CD8-positive, alpha-beta memory T cell (primary cell): ENCODE measurements around the gene C12orf42. TPM values are rescaled to one million over a fixed set of nuclear protein-coding genes. Genes with fewer than 3 reads are reported as not detected.

Experiments
- CTCF ChIA-PET: fragments of 350-600 bp; sonication (Branson Sonifier 250); formaldehyde crosslinking; loops from one replicate; lab custom pipeline; 2021; ENCODE audit warnings: antibody characterized with exemption; lab: Charles Lee
- POLR2A ChIA-PET: fragments of 350-600 bp; sonication (Branson Sonifier 250); formaldehyde crosslinking; loops from one replicate; lab custom pipeline; 2021; ENCODE audit warnings: antibody characterized with exemption; lab: Charles Lee
- DNase-seq, 5 donors: peaks; one replicate each; pipeline versions ENCODE4 v3.0.0 to v3.0.0-alpha.2; 2020 to 2022; ENCODE audit warnings: mixed read lengths in 1 of 5
- H3K27ac ChIP-seq: one replicate; pipeline ENCODE4 v1.7.0; 2013; ENCODE audit warnings: low read depth, mild to moderate bottlenecking, low read length, moderate library complexity
- H3K27me3 ChIP-seq: 2 replicates; pipeline ENCODE4 v1.7.0; 2013; ENCODE audit warnings: low read length, mild to moderate bottlenecking; ENCODE audit not compliant: insufficient read depth, poor library complexity, severe bottlenecking
- H3K36me3 ChIP-seq: 2 replicates; pipeline ENCODE4 v1.7.0; 2013; ENCODE audit warnings: mild to moderate bottlenecking, low read length, moderate library complexity; ENCODE audit not compliant: insufficient read depth
- H3K4me1 ChIP-seq: 2 replicates; pipeline ENCODE4 v1.7.0; 2013; ENCODE audit warnings: mild to moderate bottlenecking, low read length, moderate library complexity; ENCODE audit not compliant: insufficient read depth
- H3K4me3 ChIP-seq: 2 replicates; pipeline ENCODE4 v1.7.0; 2013; ENCODE audit warnings: mild to moderate bottlenecking, low read length
- H3K9me3 ChIP-seq: 2 replicates; pipeline ENCODE4 v1.7.0; 2013; ENCODE audit warnings: mild to moderate bottlenecking, low read length
- H3K27ac Mint-ChIP-seq, 8 donors: one replicate each; pipeline ENCODE4 v1.8.0; 2020 to 2021; ENCODE audit warnings: mixed read lengths in 8 of 8, mild to moderate bottlenecking in 6 of 8, inconsistent platforms in 3 of 8, moderate library complexity in 3 of 8
- H3K27me3 Mint-ChIP-seq, 2 donors: one replicate each; pipeline ENCODE4 v1.8.0; 2020 to 2021; ENCODE audit warnings: mixed read lengths in 2 of 2, mild to moderate bottlenecking in 1 of 2, moderate library complexity in 1 of 2
- H3K36me3 Mint-ChIP-seq, 3 donors: one replicate each; pipeline ENCODE4 v1.8.0; 2020 to 2021; ENCODE audit warnings: mixed read lengths in 3 of 3, inconsistent platforms in 1 of 3, mild to moderate bottlenecking in 1 of 3
- H3K4me1 Mint-ChIP-seq, 3 donors: one replicate each; pipeline ENCODE4 v1.8.0; 2020 to 2021; ENCODE audit warnings: mixed read lengths in 3 of 3, inconsistent platforms in 1 of 3, mild to moderate bottlenecking in 1 of 3
- H3K4me3 Mint-ChIP-seq, 7 donors: one replicate each; pipeline ENCODE4 v1.8.0; 2020 to 2021; ENCODE audit warnings: mixed read lengths in 7 of 7, mild to moderate bottlenecking in 6 of 7, moderate library complexity in 4 of 7, inconsistent platforms in 2 of 7
- H3K9me3 Mint-ChIP-seq, 5 donors: one replicate each; pipeline ENCODE4 v1.8.0; 2020 to 2022; ENCODE audit warnings: mixed read lengths in 5 of 5, mild to moderate bottlenecking in 3 of 5, moderate library complexity in 2 of 5, inconsistent platforms in 1 of 5
- polyA plus RNA-seq: library from polyadenylated mRNA; unstranded; fragments of 300-500 nt; fragmentation: Illumina TruSeq; gene quantifications from one replicate; pipeline ENCODE4 v1.2.3, GENCODE V29; 2021
- total RNA-seq, 2 experiments: library from RNA; stranded (reverse); gene quantifications; one replicate each; pipeline ENCODE4 v1.2.3, GENCODE V29; 2021

The C12orf42 gene
- total and polyA plus RNA-seq, 3 experiments from 2014 or later = 1.2 to 6.8 (median 1.2) TPM

GRCh38 chr12:103493199-103493598, 2.6 kb downstream of the C12orf42 start:
- H3K27ac ChIP-seq = no peak overlapping the region
- H3K27ac Mint-ChIP-seq = no peak overlapping the region
- ChIA-PET POLR2A (no interaction called here), CTCF (no interaction called here)
- no peaks in the 10 kb centered on the region for H3K36me3 Mint-ChIP-seq
- peaks cover 0 to 12% (median 2%) of the 10 kb centered on the region in 5 donors for H3K9me3 Mint-ChIP-seq
- H3K4me1 ChIP-seq = peaks cover 5% of the 10 kb centered on the region
- H3K36me3 ChIP-seq = no peaks in the 10 kb centered on the region
- peaks cover 1 to 12% of the 10 kb centered on the region in 2 donors for H3K27me3 Mint-ChIP-seq
- H3K4me1 Mint-ChIP-seq = peaks cover 16 to 19% (median 18%) of the 10 kb centered on the region in 3 donors
- no peak overlapping the region for H3K4me3 ChIP-seq
- DNase-seq = no peak
- no peaks in the 10 kb centered on the region for H3K9me3 ChIP-seq
- H3K4me3 Mint-ChIP-seq = peak overlapping the region in 2 of 7 donors; percentile 42 to 80
- H3K27me3 ChIP-seq = no peaks in the 10 kb centered on the region

- Histone ChIP-seq H3K36me3 (no peaks in the 10 kb centered on the region), H3K4me1 (no peaks in the 10 kb centered on the region), H3K4me3 (peak overlapping the region; percentile 2), H3K9me3 (no peaks in the 10 kb centered on the region), H3K27ac (no peak overlapping the region), H3K27me3 (no peaks in the 10 kb centered on the region)
- Mint-ChIP-seq H3K27me3 (no peaks in the 10 kb centered on the region), H3K36me3 (peaks cover 0 to 17% (median 1%) of the 10 kb centered on the region in 3 donors), H3K9me3 (peaks cover 0 to 21% (median 9%) of the 10 kb centered on the region in 5 donors), H3K4me1 (peaks cover 8 to 16% (median 11%) of the 10 kb centered on the region in 3 donors), H3K27ac (peak overlapping the region; percentile 3 to 91 (median 74)), H3K4me3 (peak overlapping the region; percentile 25 to 84 (median 73))
- ChIA-PET POLR2A (no interaction called here), CTCF (no interaction called here)
- DNase-seq = no peak
These were observed 13.4 kb downstream of the C12orf42 start for GRCh38 chr12:103482365-103482764.

- Mint-ChIP-seq H3K9me3 (peaks cover 0 to 15% (median 9%) of the 10 kb centered on the region in 5 donors), H3K27ac (no peak overlapping the region), H3K4me1 (peaks cover 14 to 18% (median 17%) of the 10 kb centered on the region in 3 donors), H3K36me3 (peaks cover 0 to 11% (median 1%) of the 10 kb centered on the region in 3 donors), H3K27me3 (no peaks in the 10 kb centered on the region), H3K4me3 (no peak overlapping the region)
- CTCF ChIA-PET = no interaction called here
- DNase-seq = no peak
- Histone ChIP-seq H3K27ac (no peak overlapping the region), H3K36me3 (no peaks in the 10 kb centered on the region), H3K27me3 (no peaks in the 10 kb centered on the region), H3K4me3 (no peak overlapping the region), H3K4me1 (no peaks in the 10 kb centered on the region), H3K9me3 (no peaks in the 10 kb centered on the region)
- POLR2A ChIA-PET = interaction anchor here (0.7 kb wide), 1 partner anchor 12 kb away, joined by 4 read pairs; no protein-coding TSS in a partner anchor
These were observed 20.7 kb downstream of the C12orf42 start for GRCh38 chr12:103475073-103475472.

DNA sequence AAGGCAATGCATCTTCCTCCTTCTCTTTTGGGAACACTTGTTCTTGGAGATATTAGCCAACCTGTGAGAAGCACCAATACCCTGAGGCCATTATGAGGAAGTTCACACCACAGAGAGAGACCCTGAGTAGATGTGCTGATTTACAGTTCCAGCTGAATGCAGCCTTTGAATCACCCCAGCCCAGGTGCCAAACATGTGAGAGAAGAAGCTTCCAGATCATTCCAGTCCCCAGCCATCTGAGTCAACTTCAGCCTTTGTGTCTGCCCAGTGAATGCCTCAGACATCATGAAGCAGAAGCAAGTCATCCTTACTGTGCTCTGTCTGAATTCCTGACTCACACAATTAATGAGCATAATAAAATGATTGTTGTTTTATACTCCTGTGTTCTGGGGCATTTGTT, 25.1 kb downstream of the C12orf42 start:
- peaks cover 0 to 2% (median 0%) of the 10 kb centered on the region in 5 donors for H3K9me3 Mint-ChIP-seq
- ChIA-PET CTCF (no interaction called here), POLR2A (no interaction called here)
- no peak overlapping the region for H3K4me3 ChIP-seq
- peaks cover 19 to 25% (median 23%) of the 10 kb centered on the region in 3 donors for H3K4me1 Mint-ChIP-seq
- H3K4me1 ChIP-seq = no peaks in the 10 kb centered on the region
- H3K27ac Mint-ChIP-seq = peak overlapping the region in 1 of 8 donors; percentile 38
- H3K36me3 ChIP-seq = no peaks in the 10 kb centered on the region
- no peaks in the 10 kb centered on the region for H3K36me3 Mint-ChIP-seq
- H3K4me3 Mint-ChIP-seq = no peak overlapping the region
- no peak for DNase-seq
- H3K27me3 Mint-ChIP-seq = no peaks in the 10 kb centered on the region
- no peak overlapping the region for H3K27ac ChIP-seq
- H3K9me3 ChIP-seq = no peaks in the 10 kb centered on the region
- no peaks in the 10 kb centered on the region for H3K27me3 ChIP-seq

DNA sequence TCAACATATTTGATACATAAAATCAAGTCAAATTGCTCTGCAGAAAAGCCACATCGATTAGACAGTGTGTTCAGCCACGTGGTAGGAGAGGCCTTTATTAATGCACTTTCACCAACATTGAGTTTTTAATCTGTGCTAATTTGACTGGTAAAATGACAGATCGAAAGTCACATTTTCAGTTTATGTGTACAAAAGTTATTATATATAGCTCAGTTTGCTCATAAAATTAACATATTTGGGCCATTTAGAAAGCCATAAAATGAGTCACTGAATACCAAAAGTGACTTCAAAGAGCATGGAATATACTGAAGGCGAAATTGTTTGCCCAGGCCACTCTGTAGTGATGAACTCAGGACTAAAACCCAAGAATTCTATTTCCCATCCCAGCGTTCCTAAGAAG, 26.0 kb downstream of the C12orf42 start:
- H3K27ac Mint-ChIP-seq = no peak overlapping the region
- Histone ChIP-seq H3K27ac (no peak overlapping the region), H3K27me3 (no peaks in the 10 kb centered on the region), H3K4me1 (no peaks in the 10 kb centered on the region), H3K9me3 (no peaks in the 10 kb centered on the region), H3K36me3 (no peaks in the 10 kb centered on the region), H3K4me3 (no peak overlapping the region)
- DNase-seq = no peak
- no peak overlapping the region for H3K4me3 Mint-ChIP-seq
- no peaks in the 10 kb centered on the region for H3K36me3 Mint-ChIP-seq
- ChIA-PET CTCF (no interaction called here), POLR2A (no interaction called here)
- H3K4me1 Mint-ChIP-seq = peaks cover 19 to 25% (median 23%) of the 10 kb centered on the region in 3 donors
- H3K9me3 Mint-ChIP-seq = peaks cover 0 to 4% (median 2%) of the 10 kb centered on the region in 5 donors
- no peaks in the 10 kb centered on the region for H3K27me3 Mint-ChIP-seq

GRCh38 chr12:103468837-103469236, 26.9 kb downstream of the C12orf42 start:
- no peaks in the 10 kb centered on the region for H3K4me1 ChIP-seq
- Mint-ChIP-seq H3K27me3 (no peaks in the 10 kb centered on the region), H3K4me1 (peaks cover 19 to 25% (median 23%) of the 10 kb centered on the region in 3 donors), H3K27ac (no peak overlapping the region), H3K36me3 (no peaks in the 10 kb centered on the region), H3K4me3 (no peak overlapping the region), H3K9me3 (peaks cover 0 to 10% (median 5%) of the 10 kb centered on the region in 5 donors)
- POLR2A ChIA-PET = no interaction called here
- no peak overlapping the region for H3K27ac ChIP-seq
- CTCF ChIA-PET = no interaction called here
- no peak for DNase-seq
- no peaks in the 10 kb centered on the region for H3K27me3 ChIP-seq
- no peaks in the 10 kb centered on the region for H3K36me3 ChIP-seq
- H3K4me3 ChIP-seq = no peak overlapping the region
- H3K9me3 ChIP-seq = no peaks in the 10 kb centered on the region

GRCh38 chr12:103462675-103463074, 33.1 kb downstream of the C12orf42 start:
- peaks cover 0 to 4% (median 2%) of the 10 kb centered on the region in 3 donors for H3K4me1 Mint-ChIP-seq
- no peak overlapping the region for H3K27ac Mint-ChIP-seq
- Histone ChIP-seq H3K36me3 (no peaks in the 10 kb centered on the region), H3K27me3 (no peaks in the 10 kb centered on the region), H3K4me3 (no peak overlapping the region), H3K9me3 (no peaks in the 10 kb centered on the region), H3K4me1 (no peaks in the 10 kb centered on the region), H3K27ac (no peak overlapping the region)
- ChIA-PET CTCF (no interaction called here), POLR2A (interaction anchor here (0.5 kb wide), 1 partner anchor 12 kb away, joined by 4 read pairs; no protein-coding TSS in a partner anchor)
- no peak for DNase-seq
- no peaks in the 10 kb centered on the region for H3K36me3 Mint-ChIP-seq
- H3K4me3 Mint-ChIP-seq = no peak overlapping the region
- no peaks in the 10 kb centered on the region for H3K27me3 Mint-ChIP-seq
- H3K9me3 Mint-ChIP-seq = peaks cover 0 to 10% (median 5%) of the 10 kb centered on the region in 5 donors

GRCh38 chr12:103457471-103457870, 38.3 kb downstream of the C12orf42 start:
- Mint-ChIP-seq H3K9me3 (peaks cover 0 to 2% (median 0%) of the 10 kb centered on the region in 5 donors), H3K36me3 (no peaks in the 10 kb centered on the region), H3K27me3 (no peaks in the 10 kb centered on the region), H3K4me1 (peaks cover 23 to 38% (median 26%) of the 10 kb centered on the region in 3 donors), H3K27ac (peak overlapping the region in 2 of 8 donors; percentile 17 to 35), H3K4me3 (no peak overlapping the region)
- Histone ChIP-seq H3K4me1 (peaks cover 25% of the 10 kb centered on the region), H3K4me3 (no peak overlapping the region), H3K27ac (no peak overlapping the region), H3K27me3 (no peaks in the 10 kb centered on the region), H3K36me3 (no peaks in the 10 kb centered on the region), H3K9me3 (no peaks in the 10 kb centered on the region)
- POLR2A ChIA-PET = no interaction called here
- DNase-seq = no peak
- CTCF ChIA-PET = no interaction called here
